ENCODE data around the gene TLX2.

The TLX2 gene

GRCh38 chr2:74493546-74493945 lies 20.7 kb upstream of the TLX2 start:
- Histone ChIP-seq H3K4me3 (ENCODE audit: insufficient read depth, low read length, poor library complexity, severe bottlenecking) (no peak overlapping the region), H3K79me2 (ENCODE audit: insufficient read depth, low read length) (no peaks in the 10 kb centered on the region), H3K9me3 (ENCODE audit: insufficient read depth, low read length) (no peaks in the 10 kb centered on the region), H3F3A (ENCODE audit: insufficient read depth) (no peaks in the 10 kb centered on the region), H3K36me3 (ENCODE audit: low read length) (no peaks in the 10 kb centered on the region), H3K4me2 (ENCODE audit: low read depth, low read length, poor library complexity, severe bottlenecking) (no peak overlapping the region), H3K27ac (ENCODE audit: low read depth, low read length) (no peak overlapping the region), H3K27me3 (ENCODE audit: low read length) (no peaks in the 10 kb centered on the region), H3K9me2 (replicated peaks; ENCODE audit: insufficient read depth, low read length) (no peaks in the 10 kb centered on the region), H4K20me1 (ENCODE audit: low read depth, low read length) (no peaks in the 10 kb centered on the region), H2AFZ (ENCODE audit: low read depth, low read length, severe bottlenecking) (no peak overlapping the region), H3K9ac (ENCODE audit: low read length) (no peak overlapping the region)
- TF ChIP-seq EZH2phosphoT487 (conservative IDR thresholded peaks at IDR 0.05; ENCODE audit: low read length) (no peak), CTCF (IDR thresholded peaks at IDR 0.05; ENCODE audit: insufficient read depth, low read length, poor library complexity, severe bottlenecking) (no peak)

- H4K20me1 ChIP-seq (ENCODE audit: low read depth, low read length), result no peaks in the 10 kb centered on the region
Measured at GRCh38 chr2:74495440-74495839, 18.8 kb upstream of the TLX2 start.

GRCh38 chr2:74496997-74497776 lies 17.1 kb upstream of the TLX2 start:
- Histone ChIP-seq H3K9me3 (ENCODE audit: insufficient read depth, low read length) (no peaks in the 10 kb centered on the region), H3K36me3 (ENCODE audit: low read length) (no peaks in the 10 kb centered on the region), H3K79me2 (ENCODE audit: insufficient read depth, low read length) (no peaks in the 10 kb centered on the region), H3K9ac (ENCODE audit: low read length) (no peak overlapping the region), H4K20me1 (ENCODE audit: low read depth, low read length) (no peaks in the 10 kb centered on the region), H3K27ac (ENCODE audit: low read depth, low read length) (no peak overlapping the region), H3K4me3 (ENCODE audit: insufficient read depth, low read length, poor library complexity, severe bottlenecking) (no peak overlapping the region), H3K27me3 (ENCODE audit: low read length) (no peaks in the 10 kb centered on the region), H2AFZ (ENCODE audit: low read depth, low read length, severe bottlenecking) (no peak overlapping the region), H3F3A (ENCODE audit: insufficient read depth) (no peaks in the 10 kb centered on the region), H3K9me2 (replicated peaks; ENCODE audit: insufficient read depth, low read length) (no peaks in the 10 kb centered on the region), H3K4me2 (ENCODE audit: low read depth, low read length, poor library complexity, severe bottlenecking) (no peak overlapping the region)
- TF ChIP-seq CTCF (IDR thresholded peaks at IDR 0.05; ENCODE audit: insufficient read depth, low read length, poor library complexity, severe bottlenecking), result no peak
- TF ChIP-seq EZH2phosphoT487 (conservative IDR thresholded peaks at IDR 0.05; ENCODE audit: low read length), result no peak

More at GRCh38 chr2:74495440-74495839, 18.8 kb upstream of the TLX2 start:
- H3F3A ChIP-seq (ENCODE audit: insufficient read depth), result no peaks in the 10 kb centered on the region
- H3K4me3 ChIP-seq (ENCODE audit: insufficient read depth, low read length, poor library complexity, severe bottlenecking), result no peak overlapping the region
- H2AFZ ChIP-seq (ENCODE audit: low read depth, low read length, severe bottlenecking), result no peak overlapping the region
- H3K9me2 ChIP-seq (replicated peaks; ENCODE audit: insufficient read depth, low read length), result no peaks in the 10 kb centered on the region
- no peaks in the 10 kb centered on the region for H3K79me2 ChIP-seq (ENCODE audit: insufficient read depth, low read length)
- H3K27me3 ChIP-seq (ENCODE audit: low read length), result no peaks in the 10 kb centered on the region
- H3K9me3 ChIP-seq (ENCODE audit: insufficient read depth, low read length), result no peaks in the 10 kb centered on the region
- H3K9ac ChIP-seq (ENCODE audit: low read length), result no peak overlapping the region
- H3K4me2 ChIP-seq (ENCODE audit: low read depth, low read length, poor library complexity, severe bottlenecking), result no peak overlapping the region
- H3K27ac ChIP-seq (ENCODE audit: low read depth, low read length), result no peak overlapping the region
- no peaks in the 10 kb centered on the region for H3K36me3 ChIP-seq (ENCODE audit: low read length)
- no peak for TF ChIP-seq EZH2phosphoT487 (conservative IDR thresholded peaks at IDR 0.05; ENCODE audit: low read length)
- TF ChIP-seq CTCF (IDR thresholded peaks at IDR 0.05; ENCODE audit: insufficient read depth, low read length, poor library complexity, severe bottlenecking), result no peak

Measured in SU-DHL-6 (cell line).